Psoas muscle (tissue), 8 donors: ENCODE data around the gene KRT34. TPM values are rescaled to one million over a fixed set of nuclear protein-coding genes. Genes with fewer than 3 reads are reported as not detected.
A peak's percentile ranks its signal among the peaks of the same experiment; 100 is the strongest.

Experiments used
- ATAC-seq, 4 donors: fragments of 200-7000 bp; cut with Tn5 transposase; one replicate each; pipeline ENCODE4 v1.9.1; 2020; ENCODE audit warnings: moderate library complexity in 3 of 4, mild to moderate bottlenecking in 2 of 4
- DNase-seq, 2 donors: peaks; one replicate each; pipeline ENCODE4 v3.0.0-alpha.2; 2020
- H3K27ac ChIP-seq: fragments of 200-600 bp; one replicate; pipeline ENCODE4 v1.8.0; 2022
- H3K27me3 ChIP-seq, 3 donors: fragments of 200-600 bp in 1 of 3; one replicate each; pipeline versions ENCODE4 v1.6.1 to v1.8.0; 2013 to 2022; ENCODE audit warnings: low read length in 2 of 3, mild to moderate bottlenecking in 2 of 3, moderate library complexity in 1 of 3; ENCODE audit not compliant: insufficient read depth in 3 of 3
- H3K36me3 ChIP-seq, 2 donors: fragments of 200-600 bp in 1 of 2; one replicate each; pipeline versions ENCODE4 v1.6.1 to v1.8.0; 2013 to 2022; ENCODE audit warnings: low read depth in 1 of 2, mild to moderate bottlenecking in 1 of 2, moderate library complexity in 1 of 2; ENCODE audit not compliant: insufficient read depth in 1 of 2
- H3K4me1 ChIP-seq: fragments of 200-600 bp; one replicate; pipeline ENCODE4 v1.8.0; 2022
- H3K4me3 ChIP-seq: fragments of 200-600 bp; one replicate; pipeline ENCODE4 v1.8.0; 2022; ENCODE audit warnings: mild to moderate bottlenecking
- H3K9me3 ChIP-seq: fragments of 200-600 bp; one replicate; pipeline ENCODE4 v1.8.0; 2022
- CTCF ChIP-seq: fragments of 200-600 bp; IDR thresholded peaks from one replicate; pipeline ENCODE4 v1.8.0; 2022; ENCODE audit warnings: antibody characterized with exemption
- WGBS, 3 donors: extraction: QIAGEN DNeasy Blood & Tissue Kit; methylation state at CpG; one replicate each; pipeline versions ENCODE4 v1.1.6 to v1.1.7; 2013; 5-methylcytosine and 5-hydroxymethylcytosine counted together
- intact Hi-C, 2 donors: fragments of 100-400 bp; cut with DNase I; formaldehyde crosslinking; loops; one replicate each; pipeline versions ENCODE4 v1.11.0 to v1.14.2; 2022
- polyA plus RNA-seq, 3 donors: library from polyadenylated mRNA; stranded (reverse); fragments of 200-250 nt; gene quantifications; one replicate each; pipeline ENCODE4 v1.2.3, GENCODE V29; 2013
- total RNA-seq, 4 donors: library from RNA; stranded (reverse); fragmentation: NEBNext Ultra II Directional in 2 of 4; extraction: Animal tissue kit (Norgen Biotek cat#: 25700) in 2 of 4; gene quantifications; one replicate each; pipeline versions ENCODE4 v1.2.1 to v1.2.4, GENCODE V29; 2021 to 2023
- donor health status: healthy with polysubstance abuse.
- donor health status: DM: no; HTN: no; CAD: no; lungs with moderate emphysema.
- donor health status: Bipolar disorder and iron deficiency.
- donor health status: healthy.
- donor health status: DM: yes; HTN: yes; CAD: no.
- donor health status: DM: no; HTN: no; CAD: no.
- donor health status: DM: no; HTN: no; CAD: no.
- donor health status: DM: yes; HTN: yes; CAD: no.

KRT34 gene
- total and polyA plus RNA-seq, 7 donors, result not detected

- H3K4me3 ChIP-seq, result no peak overlapping the region
- H3K9me3 ChIP-seq, result no peaks in the 10 kb centered on the region
- ATAC-seq (no peak), DNase-seq (no peak)
- H3K27me3 ChIP-seq, result no peaks in the 10 kb centered on the region
- H3K36me3 ChIP-seq, result no peaks in the 10 kb centered on the region
- H3K4me1 ChIP-seq, result no peaks in the 10 kb centered on the region
- 70 to 75% (median 70%) methylated on average over 7 of the region's 7 CpGs for WGBS, 3 donors
- no peak overlapping the region for H3K27ac ChIP-seq
- no peak for TF ChIP-seq CTCF
- intact Hi-C loops, result no loop called here
Observed at GRCh38 chr17:41331606-41332005, 50.5 kb downstream of the KRT34 start.

- no peak overlapping the region for H3K27ac ChIP-seq
- 47 to 56% (median 48%) methylated on average over 13 of the region's 13 CpGs for WGBS, 3 donors
- H3K27me3 ChIP-seq, result no peaks in the 10 kb centered on the region
- H3K9me3 ChIP-seq, result no peaks in the 10 kb centered on the region
- ATAC-seq (peak; percentile 47 to 67 (median 66)), DNase-seq (no peak)
- H3K4me1 ChIP-seq, result no peaks in the 10 kb centered on the region
- TF ChIP-seq CTCF, result peak; percentile 49
- H3K36me3 ChIP-seq, result no peaks in the 10 kb centered on the region
- intact Hi-C loops, result loop anchor here (10.0 kb wide), 2 partner anchors 425 to 525 kb away; no protein-coding TSS in a partner anchor
- H3K4me3 ChIP-seq, result no peak overlapping the region
Observed at GRCh38 chr17:41329279-41329948, 52.7 kb downstream of the KRT34 start.

- 85 to 88% (median 88%) methylated on average over 7 of the region's 7 CpGs for WGBS, 3 donors
- no peak for ATAC-seq
- H3K9me3 ChIP-seq, result no peaks in the 10 kb centered on the region
- no peaks in the 10 kb centered on the region for H3K36me3 ChIP-seq
- H3K27ac ChIP-seq, result no peak overlapping the region
- no peaks in the 10 kb centered on the region for H3K27me3 ChIP-seq
- H3K4me3 ChIP-seq, result no peak overlapping the region
- intact Hi-C loops, result loop anchor here (10.0 kb wide), 2 partner anchors 423 to 523 kb away; no protein-coding TSS in a partner anchor
- no peaks in the 10 kb centered on the region for H3K4me1 ChIP-seq
- no peak for DNase-seq
- no peak for TF ChIP-seq CTCF
Observed at GRCh38 chr17:41328207-41328606, 53.9 kb downstream of the KRT34 start.

Other genes with a start within 250 kb of the KRT34 start
Only the 30 nearest of the 32 such genes appear.
- gene KRTAP4-5, start 232.5 kb downstream of the KRT34 start, total RNA-seq, result not detected
- not detected for gene KRTAP4-5, start 232.5 kb downstream of the KRT34 start, polyA plus RNA-seq
- gene KRTAP4-4, start 221.6 kb downstream of the KRT34 start, total RNA-seq, result not detected
- gene KRTAP4-4, start 221.6 kb downstream of the KRT34 start, polyA plus RNA-seq, result not detected
- not detected for gene KRTAP4-3, start 214.1 kb downstream of the KRT34 start, total RNA-seq
- gene KRTAP4-3, start 214.1 kb downstream of the KRT34 start, polyA plus RNA-seq, result not detected
- gene KRTAP4-2, start 204.1 kb downstream of the KRT34 start, total RNA-seq, result not detected
- not detected for gene KRTAP4-2, start 204.1 kb downstream of the KRT34 start, polyA plus RNA-seq
- not detected for gene KRTAP4-1, start 197.4 kb downstream of the KRT34 start, total RNA-seq
- not detected for gene KRTAP4-1, start 197.4 kb downstream of the KRT34 start, polyA plus RNA-seq
- gene KRTAP9-1, start 192.4 kb downstream of the KRT34 start, total RNA-seq, result not detected
- not detected for gene KRTAP9-1, start 192.4 kb downstream of the KRT34 start, polyA plus RNA-seq
- not detected for gene KRTAP9-2, start 155.7 kb downstream of the KRT34 start, total RNA-seq
- gene KRTAP9-2, start 155.7 kb downstream of the KRT34 start, polyA plus RNA-seq, result not detected
- gene KRTAP9-3, start 149.9 kb downstream of the KRT34 start, total RNA-seq, result not detected
- gene KRTAP9-3, start 149.9 kb downstream of the KRT34 start, polyA plus RNA-seq, result not detected
- not detected for gene KRTAP9-8, start 144.3 kb downstream of the KRT34 start, total RNA-seq
- not detected for gene KRTAP9-8, start 144.3 kb downstream of the KRT34 start, polyA plus RNA-seq
- gene KRTAP9-4, start 132.6 kb downstream of the KRT34 start, total RNA-seq, result not detected
- not detected for gene KRTAP9-4, start 132.6 kb downstream of the KRT34 start, polyA plus RNA-seq
- gene KRTAP9-9, start 126.9 kb downstream of the KRT34 start, total RNA-seq, result not detected
- gene KRTAP9-9, start 126.9 kb downstream of the KRT34 start, polyA plus RNA-seq, result not detected
- not detected for gene KRTAP9-6, start 116.9 kb downstream of the KRT34 start, total RNA-seq
- not detected for gene KRTAP9-6, start 116.9 kb downstream of the KRT34 start, polyA plus RNA-seq
- gene KRTAP9-7, start 106.6 kb downstream of the KRT34 start, total RNA-seq, result not detected
- not detected for gene KRTAP9-7, start 106.6 kb downstream of the KRT34 start, polyA plus RNA-seq
- not detected for gene KRTAP29-1, start 79.5 kb downstream of the KRT34 start, total RNA-seq
- gene KRTAP29-1, start 79.5 kb downstream of the KRT34 start, polyA plus RNA-seq, result not detected
- not detected for gene KRTAP16-1, start 73.0 kb downstream of the KRT34 start, total RNA-seq
- not detected for gene KRTAP16-1, start 73.0 kb downstream of the KRT34 start, polyA plus RNA-seq
- not detected for gene KRTAP17-1, start 66.6 kb downstream of the KRT34 start, total RNA-seq
- not detected for gene KRTAP17-1, start 66.6 kb downstream of the KRT34 start, polyA plus RNA-seq
- not detected for gene KRT33A, start 31.5 kb downstream of the KRT34 start, total RNA-seq
- gene KRT33A, start 31.5 kb downstream of the KRT34 start, polyA plus RNA-seq, result not detected
- gene KRT33B, start 12.5 kb downstream of the KRT34 start, total RNA-seq, result not detected
- not detected for gene KRT33B, start 12.5 kb downstream of the KRT34 start, polyA plus RNA-seq
- gene KRT31, start 15.3 kb upstream of the KRT34 start, total RNA-seq, result 1 to 10 TPM in 2 of 4 donors, under 1 TPM in 2; 0.38 to 4.6 (median 2.7) TPM
- gene KRT31, start 15.3 kb upstream of the KRT34 start, polyA plus RNA-seq, result 1 to 10 TPM in 1 of 3 donors, under 1 TPM in 2; 0.18 to 2.8 (median 0.23) TPM
- gene KRT37, start 42.3 kb upstream of the KRT34 start, total RNA-seq, result not detected
- not detected for gene KRT37, start 42.3 kb upstream of the KRT34 start, polyA plus RNA-seq
- not detected for gene KRT38, start 58.7 kb upstream of the KRT34 start, total RNA-seq
- gene KRT38, start 58.7 kb upstream of the KRT34 start, polyA plus RNA-seq, result under 1 TPM in 1 of 3 donors, not detected in 2; 0.03 TPM
- gene KRT32, start 85.1 kb upstream of the KRT34 start, total RNA-seq, result under 1 TPM in 1 of 4 donors, not detected in 3; 0.15 TPM
- under 1 TPM in 2 of 3 donors, not detected in 1; 0.12 to 0.31 TPM for gene KRT32, start 85.1 kb upstream of the KRT34 start, polyA plus RNA-seq
- not detected for gene KRT35, start 98.8 kb upstream of the KRT34 start, total RNA-seq
- gene KRT35, start 98.8 kb upstream of the KRT34 start, polyA plus RNA-seq, result not detected
- not detected for gene KRT36, start 107.6 kb upstream of the KRT34 start, total RNA-seq
- gene KRT36, start 107.6 kb upstream of the KRT34 start, polyA plus RNA-seq, result under 1 TPM in 1 of 3 donors, not detected in 2; 0.04 TPM
- 1 to 10 TPM in 2 of 4 donors, not detected in 2; 1.3 to 2.7 TPM for gene KRT13, start 123.3 kb upstream of the KRT34 start, total RNA-seq
- 1 to 10 TPM in 2 of 3 donors, under 1 TPM in 1; 0.13 to 3.3 (median 2.8) TPM for gene KRT13, start 123.3 kb upstream of the KRT34 start, polyA plus RNA-seq
- under 1 TPM in 1 of 4 donors, not detected in 3; 0.11 TPM for gene KRT15, start 136.6 kb upstream of the KRT34 start, total RNA-seq
- gene KRT15, start 136.6 kb upstream of the KRT34 start, polyA plus RNA-seq, result under 1 TPM; 0.08 to 0.56 (median 0.26) TPM
- 1 to 10 TPM in 2 of 4 donors, under 1 TPM in 2; 0.32 to 1.7 (median 0.73) TPM for gene KRT19, start 146.0 kb upstream of the KRT34 start, total RNA-seq
- 1 to 10 TPM; 1.1 to 2.1 (median 1.2) TPM for gene KRT19, start 146.0 kb upstream of the KRT34 start, polyA plus RNA-seq
- not detected for gene KRT9, start 189.8 kb upstream of the KRT34 start, total RNA-seq
- under 1 TPM in 1 of 3 donors, not detected in 2; 0.01 TPM for gene KRT9, start 189.8 kb upstream of the KRT34 start, polyA plus RNA-seq
- gene KRT14, start 204.6 kb upstream of the KRT34 start, total RNA-seq, result under 1 TPM in 2 of 4 donors, not detected in 2; 0.32 to 0.54 TPM
- under 1 TPM; 0.03 to 0.17 (median 0.10) TPM for gene KRT14, start 204.6 kb upstream of the KRT34 start, polyA plus RNA-seq
- under 1 TPM in 2 of 4 donors, not detected in 2; 0.21 to 0.26 TPM for gene KRT16, start 230.5 kb upstream of the KRT34 start, total RNA-seq
- gene KRT16, start 230.5 kb upstream of the KRT34 start, polyA plus RNA-seq, result under 1 TPM in 2 of 3 donors, not detected in 1; 0.07 to 0.09 TPM